ENCODE data around the gene TMEM207. TPM values are rescaled to one million over a fixed set of nuclear protein-coding genes. Genes with fewer than 3 reads are reported as not detected.

The TMEM207 gene
- total and polyA plus RNA-seq, 2 of the 13 experiments (the other 11 are each of a cell fraction or from before 2014, with no cell fraction given): not detected

GRCh38 chr3:190467922-190468321 is 18.2 kb upstream of the TMEM207 start:
- Histone ChIP-seq H3K36me3 (replicated peaks in 1 of 2; ENCODE audit: control insufficient read depth in 1 of 2, insufficient read depth in 2 of 2, low read length in 2 of 2) (no peaks in the 10 kb centered on the region), H2AFZ (ENCODE audit: low read length) (no peak overlapping the region), H3K4me1 (ENCODE audit: insufficient read depth, low read length) (no peaks in the 10 kb centered on the region), H3K4me3 (replicated peaks in 1 of 3; ENCODE audit: insufficient read depth in 1 of 3, low read depth in 2 of 3, low read length in 3 of 3) (no peak overlapping the region), H3K9ac (ENCODE audit: insufficient read depth, low read depth, low read length) (no peak overlapping the region), H4K20me1 (ENCODE audit: insufficient read depth, low read length) (no peaks in the 10 kb centered on the region), H3K79me2 (ENCODE audit: insufficient read depth, low read length) (no peaks in the 10 kb centered on the region), H3K27me3 (ENCODE audit: control insufficient read depth in 1 of 2, insufficient read depth in 2 of 2, low read length in 2 of 2) (no peaks in the 10 kb centered on the region; a peak in 1 of 5 replicates), H3K4me2 (ENCODE audit: low read depth, low read length) (no peak overlapping the region), H3K27ac (ENCODE audit: extremely low read length, insufficient read depth, low read length) (no peak overlapping the region), H3K9me3 (ENCODE audit: low read length) (no peaks in the 10 kb centered on the region)
- ChIA-PET POLR2A (no interaction called here), CTCF (ENCODE audit: low intra/inter-chr PET ratio, low total read pairs) (no interaction called here)
- TF ChIP-seq PAX8 (CRISPR knock-in tag; IDR thresholded peaks at IDR 0.05; ENCODE audit: borderline replicate concordance) (no peak), ZSCAN21 (CRISPR knock-in tag; IDR thresholded peaks at IDR 0.05; ENCODE audit: borderline replicate concordance) (no peak), RARG (CRISPR knock-in tag; IDR thresholded peaks at IDR 0.05; ENCODE audit: low read depth) (no peak), ZEB1 (IDR thresholded peaks at IDR 0.05; ENCODE audit: insufficient replicate concordance, low read depth) (no peak), TRIM24 (CRISPR knock-in tag; IDR thresholded peaks at IDR 0.05) (no peak), XRCC5 (optimal IDR thresholded peaks at IDR 0.05; ENCODE audit: low read length) (no peak), SOX6 (IDR thresholded peaks at IDR 0.05) (no peak), SOX6 (CRISPR knock-in tag; IDR thresholded peaks at IDR 0.05) (no peak), FOSL2 (CRISPR knock-in tag; IDR thresholded peaks at IDR 0.05) (no peak), CERS6 (CRISPR knock-in tag; IDR thresholded peaks at IDR 0.05) (no peak), CENPBD1 (CRISPR knock-in tag; IDR thresholded peaks at IDR 0.05; ENCODE audit: borderline replicate concordance, low read depth) (no peak), FUBP1 (CRISPR knock-in tag; IDR thresholded peaks at IDR 0.05; ENCODE audit: borderline replicate concordance) (no peak), TEAD2 (CRISPR knock-in tag; IDR thresholded peaks at IDR 0.05) (no peak)
- BruUV-seq (replicated peaks): no TSS peak
- ATAC-seq (no peak), FAIRE-seq (no peak), DNase-seq (ENCODE audit: low spot score) (no peak)
- in situ Hi-C loops (cut with HindIII; ENCODE audit: extremely low pct_ligation_motif_present, low pct_unique_long_range_greater_than_20kb) (no loop called here), intact Hi-C loops (cut with micrococcal nuclease; ENCODE audit: unreplicated experiment) (no loop called here)
